Fibroblast of gingiva (primary cell): Measurements from ENCODE around the gene RECQL5.
A peak's percentile ranks its signal among the peaks of the same experiment; 100 is the strongest.

ENCODE experiments used
- DNase-seq: peaks from one replicate; pipeline ENCODE4 v3.0.0-alpha.2; 2011; ENCODE audit warnings: low read depth

Gene RECQL5

DNA sequence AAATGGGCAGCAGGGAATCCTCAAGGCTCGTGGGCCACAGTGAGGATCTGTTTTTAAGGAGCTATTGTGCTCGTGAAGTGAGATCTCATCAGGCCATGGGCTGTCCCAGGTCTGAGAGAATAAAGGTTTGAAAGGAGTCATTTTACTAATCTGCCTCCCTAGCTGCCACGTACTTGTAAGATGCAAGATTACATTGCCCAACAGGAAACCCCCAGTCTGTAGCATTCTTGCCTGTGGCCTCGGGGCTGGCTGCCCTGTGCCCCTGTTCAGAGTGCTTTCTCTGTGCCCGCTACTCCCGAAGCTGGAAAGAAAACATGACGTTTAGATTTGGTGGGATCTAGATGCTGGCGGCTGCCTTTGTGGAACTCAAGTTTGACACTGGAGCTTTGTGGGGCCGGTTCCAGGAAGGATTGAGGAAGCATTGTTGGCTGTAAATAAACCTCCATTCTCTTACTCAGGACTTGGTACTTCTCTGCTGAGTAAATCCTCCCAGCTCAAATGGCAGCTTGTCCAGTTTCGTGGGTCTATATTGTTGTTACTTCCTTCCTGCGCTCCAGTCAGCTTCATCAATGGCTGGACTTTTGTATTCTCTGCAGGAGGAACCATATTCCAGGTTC is 21.4 kb upstream of the RECQL5 start:
- peak; percentile 84 for DNase-seq

DNA sequence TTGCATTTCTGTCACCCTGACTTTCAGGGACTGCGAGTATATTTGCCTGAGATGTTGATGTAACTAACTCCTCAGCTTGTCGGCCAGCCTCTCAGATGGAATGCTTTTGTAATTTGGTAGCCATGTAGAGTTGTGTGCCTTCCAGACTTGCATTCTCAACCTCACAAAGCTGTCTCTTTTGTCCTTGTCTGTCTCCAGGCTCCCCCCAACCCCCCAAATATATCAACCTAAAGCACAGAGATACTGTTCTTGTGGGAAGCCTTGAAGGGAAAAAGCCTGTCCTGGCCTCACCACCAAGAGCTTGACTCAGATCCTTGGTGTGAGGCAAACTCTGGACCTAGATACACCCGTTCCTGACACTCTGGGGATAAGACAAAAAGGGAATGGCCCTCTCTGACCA is 18.5 kb upstream of the RECQL5 start:
- peak; percentile 29 for DNase-seq

DNA sequence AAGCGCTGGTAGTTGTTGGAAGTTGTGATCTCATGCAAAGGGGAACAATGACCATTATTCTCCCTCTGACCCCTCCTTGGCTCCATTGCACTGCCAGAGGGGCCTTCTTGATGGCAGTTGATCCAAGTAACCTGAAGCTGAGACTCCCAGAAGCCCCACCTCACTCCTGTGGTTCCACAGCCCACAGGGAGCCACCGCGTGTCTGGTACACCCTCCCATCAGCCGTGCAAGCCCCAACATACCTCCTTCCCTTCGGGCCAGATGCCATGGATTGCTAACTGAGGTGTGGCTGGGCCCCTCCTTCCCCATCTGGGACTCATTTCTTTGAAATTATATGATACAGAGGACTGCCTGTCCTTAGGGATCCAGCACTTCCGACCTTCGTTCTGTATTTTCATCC is 18.0 kb upstream of the RECQL5 start:
- DNase-seq: peak; percentile 58

DNA sequence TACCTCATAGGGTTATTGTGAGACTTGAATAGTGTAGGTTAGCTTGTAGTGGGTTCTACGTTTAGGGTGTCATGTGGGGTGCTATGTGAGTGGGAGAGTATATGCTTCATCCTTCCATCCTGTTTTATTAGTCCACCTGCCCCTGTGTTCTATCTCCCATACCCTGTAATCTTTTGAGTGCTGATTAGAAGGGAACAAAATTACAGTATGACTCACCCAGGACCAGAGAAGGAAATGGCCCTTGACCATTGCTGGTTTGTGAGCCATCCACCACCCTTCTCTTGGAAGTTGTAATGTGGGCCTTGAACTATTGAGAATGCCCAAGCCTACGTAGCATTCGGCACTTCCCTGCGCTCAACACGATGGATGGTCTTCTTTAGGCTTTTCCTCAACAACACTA is 17.3 kb upstream of the RECQL5 start:
- no peak for DNase-seq

DNA sequence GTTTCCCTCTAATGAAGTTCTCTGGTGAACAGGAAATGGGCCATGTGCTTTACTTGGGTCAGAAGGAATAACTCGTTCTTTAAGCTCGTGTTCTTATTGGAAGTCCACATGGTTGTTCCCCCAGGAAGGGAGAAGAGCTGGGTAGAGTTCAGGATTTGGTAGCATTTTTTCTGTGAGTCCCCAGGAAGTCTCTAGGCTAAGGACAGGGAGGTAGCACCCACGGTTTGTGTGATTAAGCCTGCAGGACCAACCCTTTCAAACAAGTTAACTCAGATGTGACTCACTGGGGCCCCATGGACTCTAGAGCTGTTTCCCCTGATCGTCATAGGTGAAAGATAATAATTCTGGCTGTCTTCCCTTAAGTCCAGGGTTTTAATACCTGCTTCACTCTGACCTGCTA is 16.6 kb upstream of the RECQL5 start:
- no peak for DNase-seq

DNA sequence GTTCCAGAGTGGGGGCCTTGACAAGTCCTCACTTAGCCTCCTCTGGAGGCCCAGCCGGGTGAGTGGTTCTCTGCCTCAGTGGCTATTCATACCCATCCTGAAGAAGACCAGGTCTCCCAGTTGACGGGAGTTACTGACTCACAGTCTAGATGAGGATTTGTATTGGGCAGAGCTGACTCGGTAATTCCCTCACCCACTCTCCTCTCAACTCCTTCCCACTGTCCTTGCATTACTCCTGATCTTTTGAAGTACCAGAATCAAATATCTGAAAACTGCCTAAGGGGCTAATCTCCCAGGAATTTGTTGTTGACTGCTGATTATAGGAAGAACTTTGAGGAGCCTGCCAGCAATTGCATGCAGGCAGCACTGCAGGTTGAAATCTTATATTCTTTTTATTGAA is 14.3 kb upstream of the RECQL5 start:
- DNase-seq: peak; percentile 88

DNA sequence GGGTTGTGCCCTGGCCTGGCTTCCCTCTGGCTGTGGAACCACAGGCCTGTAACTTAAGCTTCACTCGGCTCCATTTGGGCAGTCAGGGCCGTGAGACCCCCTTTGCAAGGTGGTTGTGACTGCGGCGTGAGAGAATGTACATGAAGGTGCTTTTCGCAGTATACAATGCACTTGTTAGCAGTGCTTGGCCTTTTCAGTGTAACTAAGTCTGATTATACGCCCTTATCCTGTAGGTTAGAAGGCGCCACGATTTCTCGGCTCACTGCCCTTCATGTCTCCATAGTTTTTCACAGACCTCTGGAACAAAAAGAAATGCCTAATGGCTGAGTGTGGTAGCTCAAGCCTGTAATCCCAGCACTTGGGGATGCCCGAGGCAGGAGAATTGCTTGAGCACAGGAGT is 13.5 kb upstream of the RECQL5 start:
- DNase-seq: no peak

DNA sequence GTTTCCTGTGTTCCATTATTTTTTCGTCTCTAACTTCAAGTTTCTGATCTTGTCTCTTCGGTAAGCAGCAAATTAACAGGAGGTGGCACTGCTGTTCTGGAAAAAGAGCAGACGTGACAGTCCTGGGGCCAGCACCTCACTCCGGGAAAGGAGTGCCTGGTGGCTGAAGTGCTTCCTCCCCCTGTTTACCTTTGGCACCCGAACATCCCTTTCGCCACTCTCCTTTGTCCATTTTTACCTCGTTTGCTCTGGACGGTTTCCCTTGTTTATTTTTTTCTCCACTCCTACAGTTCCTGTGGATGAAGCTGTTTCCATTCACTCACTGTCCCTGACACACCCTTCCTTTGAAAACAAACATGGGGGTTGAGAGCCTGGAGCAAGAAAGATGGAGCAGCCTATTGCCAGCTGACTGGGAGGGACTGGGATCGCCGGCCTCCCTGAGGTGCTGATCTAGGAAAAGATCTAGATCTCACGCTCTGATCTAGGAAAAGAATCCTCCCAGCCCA is 12.8 kb upstream of the RECQL5 start:
- peak; percentile 46 for DNase-seq

DNA sequence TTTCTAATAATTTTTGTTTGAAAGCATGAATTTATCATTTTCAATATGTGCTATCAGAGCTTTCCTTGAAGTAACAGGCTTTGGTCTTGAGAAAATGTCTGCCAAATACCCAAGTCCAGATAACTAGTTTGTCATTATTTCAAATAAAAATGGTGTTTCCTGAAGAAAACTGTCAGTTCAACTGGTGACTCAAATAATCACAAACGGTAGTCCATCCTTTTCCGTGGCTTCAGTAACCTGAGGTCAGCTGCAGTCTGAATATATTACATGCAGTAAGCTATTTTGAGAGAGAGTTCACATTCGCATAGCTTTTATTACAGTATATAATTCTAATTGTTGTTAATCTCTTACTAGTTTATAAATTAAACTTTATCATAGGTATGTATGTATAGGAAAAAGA is 9.5 kb upstream of the RECQL5 start:
- no peak for DNase-seq

DNA sequence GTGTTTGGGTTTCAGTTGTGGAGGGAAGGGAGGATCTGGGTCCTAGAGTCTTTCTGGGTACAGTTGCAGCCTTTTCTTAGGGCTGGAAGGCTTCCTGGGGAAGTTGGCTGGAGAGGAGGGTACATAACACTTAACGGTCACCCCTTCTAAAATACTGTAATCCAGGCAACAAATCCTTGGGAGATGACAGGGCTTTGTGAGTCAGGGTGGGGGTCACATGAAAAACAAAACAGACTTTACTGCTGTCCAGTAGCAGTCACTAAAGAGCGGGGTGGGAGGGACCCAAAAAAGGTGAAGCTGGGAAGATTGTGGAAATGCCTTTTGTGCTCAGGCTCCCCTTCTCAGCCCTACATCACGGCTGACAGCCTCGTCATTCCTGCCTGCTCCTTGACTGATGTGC is 6.5 kb upstream of the RECQL5 start:
- no peak for DNase-seq

DNA sequence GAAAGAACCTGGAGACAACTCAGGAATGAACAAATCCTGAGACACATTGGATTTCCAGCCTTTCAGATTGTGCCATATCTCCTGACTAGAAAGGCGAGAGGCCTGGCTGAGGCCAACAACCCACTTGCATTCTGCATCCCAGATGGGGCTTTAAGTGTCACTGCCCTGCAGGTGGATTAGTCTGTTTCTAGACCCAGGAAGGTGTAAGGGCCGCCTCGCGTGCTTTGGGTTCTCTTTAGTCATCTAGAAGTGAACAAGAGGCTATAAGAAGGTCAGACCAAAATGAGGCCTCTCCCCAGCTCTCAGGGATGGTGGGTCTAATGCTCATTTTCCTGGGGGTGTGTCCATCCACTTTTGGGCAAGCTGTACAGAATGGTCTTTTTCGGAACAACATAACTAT is 5.1 kb upstream of the RECQL5 start:
- no peak for DNase-seq

DNA sequence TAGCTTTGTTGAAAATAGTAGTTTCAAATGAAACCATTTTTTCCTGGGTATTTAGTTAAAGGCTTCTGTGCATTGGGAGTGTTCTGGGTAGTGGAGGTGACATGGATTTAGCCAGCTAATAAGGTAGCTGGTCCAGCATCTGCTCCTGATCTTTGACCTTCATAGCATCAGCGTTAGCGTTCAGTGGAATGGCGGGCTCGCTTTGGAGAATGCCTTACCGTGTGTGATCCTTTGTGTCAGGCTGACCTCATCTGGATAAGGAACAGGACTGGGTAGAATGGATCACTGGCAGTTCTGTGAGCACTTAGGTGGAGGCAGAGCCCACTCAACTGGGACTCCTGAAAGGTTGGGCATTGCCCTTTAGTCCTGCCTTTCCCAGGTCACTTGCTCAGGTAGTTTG is 3.9 kb upstream of the RECQL5 start:
- DNase-seq: no peak

DNA sequence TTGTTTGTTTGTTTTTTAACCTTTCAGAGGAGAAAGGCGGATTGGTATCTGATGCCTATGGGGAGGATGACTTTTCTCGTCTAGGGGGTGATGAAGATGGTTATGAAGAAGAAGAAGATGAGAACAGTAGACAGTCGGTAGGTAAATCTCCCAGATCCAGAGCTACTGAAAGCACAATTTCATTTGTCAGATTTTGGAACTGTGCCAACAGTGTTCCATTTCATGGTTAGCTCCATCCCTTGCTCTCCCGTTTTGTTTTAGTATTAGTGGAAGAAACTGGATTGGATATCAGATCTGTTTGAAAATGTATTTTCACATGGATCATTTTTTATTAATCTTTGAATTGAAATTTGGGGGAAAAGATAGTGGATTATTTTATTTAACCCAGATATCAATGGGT is 1.5 kb upstream of the RECQL5 start:
- no peak for DNase-seq

DNA sequence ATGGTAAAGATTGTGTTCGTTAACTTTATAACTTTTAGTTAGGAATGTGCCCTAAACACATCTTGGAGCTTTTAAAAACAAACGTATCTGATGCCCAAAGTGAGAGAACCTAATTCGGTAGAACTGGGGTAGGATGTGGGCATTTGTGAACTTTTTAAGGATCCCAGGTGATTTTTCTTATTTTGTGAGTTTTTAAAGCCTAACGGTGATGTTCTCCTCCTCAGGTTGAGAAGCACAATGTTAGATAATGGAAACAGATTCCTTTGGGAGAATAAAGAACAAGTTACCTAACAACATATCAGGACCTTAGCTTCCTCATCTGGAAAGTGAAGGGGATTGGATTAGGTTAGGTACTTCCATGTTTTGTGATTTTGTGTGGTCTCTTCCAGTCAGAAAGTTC is 871 bp upstream of the RECQL5 start:
- DNase-seq: no peak

DNA sequence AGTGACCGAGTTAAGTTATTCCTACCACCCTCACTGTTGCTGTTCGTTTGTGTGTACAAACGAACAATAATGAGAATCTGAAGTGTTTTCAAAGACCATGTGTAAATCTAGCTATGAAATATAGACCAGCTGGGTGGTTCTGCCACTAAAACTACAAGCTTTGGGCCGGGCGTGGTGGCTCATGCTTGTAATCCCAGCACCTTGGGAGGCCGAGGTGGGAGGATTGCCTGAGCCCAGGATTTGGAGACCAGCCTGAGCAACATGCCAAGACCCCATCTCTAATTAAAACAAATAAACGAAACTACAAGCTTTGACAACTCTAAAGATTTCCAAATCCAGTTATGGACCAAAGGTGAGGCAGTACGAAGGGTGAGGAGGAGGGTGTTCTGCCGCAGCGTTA is 973 bp downstream of the RECQL5 start:
- DNase-seq: no peak

DNA sequence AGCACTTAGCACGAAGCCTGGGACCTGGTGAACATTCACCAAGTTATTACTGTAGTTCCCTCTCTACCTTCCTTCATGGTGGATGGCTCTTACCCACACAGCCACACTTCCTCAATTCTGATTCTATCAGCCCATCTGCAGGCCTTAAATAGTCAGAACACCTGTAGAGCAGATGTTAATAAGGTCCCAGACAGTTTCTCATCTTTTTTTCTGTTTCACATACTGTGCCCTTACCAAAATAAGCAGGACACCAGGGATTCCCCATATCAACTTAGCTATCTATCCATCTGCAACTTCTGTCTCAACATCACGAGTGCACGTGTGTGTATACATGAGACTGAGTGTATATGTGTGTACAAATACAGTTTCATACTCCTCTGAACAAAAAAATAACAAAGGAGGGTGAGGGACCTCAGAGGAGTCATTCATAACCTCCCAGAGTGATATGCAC is 2.8 kb downstream of the RECQL5 start:
- DNase-seq: no peak

DNA sequence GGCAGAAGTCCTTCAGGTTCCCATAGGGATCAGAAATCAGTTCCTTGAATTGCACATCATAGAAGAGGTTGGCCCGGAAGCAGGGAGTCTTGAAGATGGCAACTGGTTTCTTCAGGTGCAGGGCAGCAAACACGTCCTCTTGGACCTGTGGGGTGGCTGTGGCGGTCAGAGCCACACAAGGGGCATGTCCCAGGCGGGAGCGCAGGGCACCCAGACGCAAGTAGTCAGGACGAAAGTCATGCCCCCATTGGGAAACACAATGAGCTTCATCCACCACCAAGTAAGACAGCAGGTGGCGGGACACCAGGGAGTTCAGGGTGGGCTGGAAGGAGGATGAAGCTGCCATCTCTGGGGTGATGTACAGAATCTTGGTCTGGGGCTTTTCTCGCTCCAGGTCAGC is 4.4 kb downstream of the RECQL5 start:
- DNase-seq: no peak

DNA sequence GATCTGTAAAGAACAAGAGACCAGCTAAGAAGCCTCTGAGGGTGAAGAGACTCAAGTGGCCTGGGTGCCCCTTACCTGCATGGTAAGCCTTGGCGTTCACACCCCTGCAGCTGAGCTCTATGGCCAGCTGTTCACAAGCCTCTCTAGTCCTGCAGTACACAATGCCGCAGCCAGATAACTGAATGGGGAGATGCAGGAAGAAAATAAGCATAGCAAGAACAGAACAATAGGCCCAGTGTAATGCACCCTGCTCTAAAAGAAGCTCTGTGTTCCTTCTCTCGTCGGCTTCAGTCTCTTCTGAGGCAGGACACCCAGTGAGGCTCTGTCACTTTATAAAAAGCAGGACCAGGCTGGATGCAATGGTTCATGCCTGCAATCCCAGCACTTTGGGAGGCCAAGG is 5.4 kb downstream of the RECQL5 start:
- DNase-seq: no peak

DNA sequence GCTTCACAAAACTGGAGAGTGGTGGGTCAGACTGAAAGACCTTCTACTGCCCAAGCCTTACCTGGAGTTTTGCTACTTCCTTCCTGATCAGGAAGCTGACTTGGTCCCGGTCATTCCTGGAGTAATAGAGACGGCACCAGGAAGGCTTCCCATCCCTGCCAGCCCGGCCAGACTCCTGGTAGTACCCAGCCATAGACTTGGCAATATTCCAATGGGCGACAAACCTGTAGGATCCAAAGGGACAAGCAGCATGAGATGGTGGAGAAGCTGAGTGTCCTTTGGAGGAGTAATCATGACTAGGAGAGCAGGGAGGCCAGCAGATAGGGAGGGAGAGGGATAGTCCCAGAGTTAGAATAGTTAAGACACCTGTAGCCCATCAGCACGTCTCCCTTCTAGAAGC is 8.7 kb downstream of the RECQL5 start:
- no peak for DNase-seq

DNA sequence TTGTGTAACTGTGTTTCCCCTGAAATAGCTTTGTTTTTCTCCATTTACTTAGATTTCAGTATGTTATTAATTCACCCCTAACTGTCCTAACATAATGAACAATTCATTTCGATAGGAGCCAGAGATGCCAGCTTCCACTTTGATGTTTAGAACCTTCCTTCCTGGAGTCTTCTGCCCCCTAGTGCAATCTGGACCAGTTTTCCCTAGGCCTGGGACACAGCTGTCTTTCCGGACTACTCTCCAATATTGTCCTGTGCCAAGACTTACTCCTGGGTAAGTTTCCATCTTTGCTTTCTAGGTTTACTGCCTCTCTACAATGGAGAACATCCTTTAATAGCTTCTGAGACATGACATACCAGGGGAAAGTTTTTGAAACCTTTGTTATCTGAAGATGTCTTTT is 12.8 kb downstream of the RECQL5 start:
- DNase-seq: peak; percentile 39

DNA sequence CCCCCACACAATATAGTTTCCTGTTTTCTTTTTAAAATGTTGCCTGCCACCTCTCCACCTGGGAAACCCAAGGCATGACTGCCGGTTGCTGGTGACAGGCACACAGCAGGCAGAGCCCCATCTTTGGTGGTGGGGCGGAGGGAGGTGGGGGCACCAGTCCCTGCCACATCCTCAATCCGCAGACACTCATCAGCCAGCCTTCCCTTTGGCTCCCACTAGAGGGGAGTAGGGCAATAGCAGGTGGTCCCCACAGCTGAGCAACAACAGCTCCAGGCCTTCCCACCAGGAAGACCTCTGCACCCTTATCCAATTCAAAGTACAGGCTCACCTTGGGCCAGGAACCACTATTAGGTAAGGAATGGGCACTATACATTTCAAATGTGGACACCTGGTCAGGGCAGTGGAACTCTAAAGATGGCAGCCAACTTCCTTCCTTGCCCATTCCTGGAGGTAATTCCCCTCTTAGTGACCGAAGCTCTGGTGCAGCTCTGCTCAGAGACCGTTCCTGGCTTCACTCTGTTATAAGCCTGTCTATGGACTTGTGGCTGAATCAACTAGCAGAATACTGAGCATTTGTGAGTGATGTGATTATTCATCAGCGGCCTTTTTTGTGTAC is 13.9 kb downstream of the RECQL5 start:
- no peak for DNase-seq

DNA sequence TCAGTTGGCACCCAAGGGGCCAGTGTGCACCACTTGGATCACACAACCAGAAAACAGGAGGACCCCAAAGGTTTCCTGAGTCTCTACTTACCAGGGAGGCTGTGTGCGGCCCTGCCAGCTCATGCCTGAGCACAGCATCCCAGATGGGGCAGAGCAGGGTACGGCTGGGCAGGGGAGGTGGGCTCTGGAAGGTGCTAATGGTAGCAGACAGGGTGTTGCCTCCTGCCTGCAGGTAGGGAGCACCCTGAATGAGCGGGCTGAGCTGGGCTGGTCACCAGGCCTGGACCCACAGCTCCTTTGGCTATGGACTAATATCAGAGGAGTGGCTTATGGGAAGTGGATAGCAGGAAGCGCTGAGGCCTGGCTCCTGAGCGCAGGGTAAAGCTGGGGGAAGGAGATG is 14.6 kb downstream of the RECQL5 start:
- no peak for DNase-seq

DNA sequence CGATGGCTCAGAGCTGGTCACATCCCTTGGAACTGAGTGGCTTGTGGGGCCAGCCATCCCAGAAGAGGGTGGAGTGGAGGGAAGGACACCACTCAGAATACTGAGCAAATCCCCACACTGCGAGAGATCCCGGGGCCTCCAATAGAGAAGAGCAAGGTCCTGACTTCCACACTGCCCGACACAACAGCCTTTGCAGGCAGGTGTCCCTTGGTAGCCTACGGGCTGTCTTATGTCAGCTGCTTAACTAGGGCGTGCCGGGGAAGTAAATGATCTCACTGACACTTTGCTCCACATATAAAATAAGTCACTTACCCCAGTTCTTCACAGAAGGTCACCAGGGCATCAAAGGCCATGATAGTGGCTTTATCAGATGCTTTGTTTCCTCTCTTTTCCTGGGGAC is 16.1 kb downstream of the RECQL5 start:
- DNase-seq: no peak

DNA sequence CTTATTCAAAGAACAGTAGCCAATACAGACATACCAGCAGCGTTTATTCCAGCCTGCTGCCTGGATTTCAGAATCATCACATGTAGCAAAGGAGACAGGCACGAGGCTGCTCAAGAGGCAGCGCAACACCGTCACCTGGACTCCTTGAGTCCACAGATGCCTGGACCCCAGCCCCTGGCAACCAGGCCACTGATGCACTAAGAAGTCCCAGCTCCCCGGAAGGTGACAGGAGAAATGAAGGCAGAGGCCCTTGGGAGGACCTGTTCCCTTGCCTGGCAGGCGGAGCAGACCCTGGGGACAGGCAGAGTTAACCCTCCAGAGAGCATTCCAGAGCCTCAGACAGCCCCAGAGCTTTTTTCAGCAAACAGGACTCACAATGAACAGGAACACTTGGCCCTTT is 17.3 kb downstream of the RECQL5 start:
- no peak for DNase-seq
